Measurements from ENCODE around the gene FAM161B. TPM values are rescaled to one million over a fixed set of nuclear protein-coding genes. Genes with fewer than 3 reads are reported as not detected.
"Not testable (repeated sequence)": the region's sequence is repeated elsewhere in the genome, so short reads cannot be mapped to it uniquely, and the experiment has no call there.

The FAM161B gene
- total RNA-seq, 6 experiments from 2014 or later, result 3.5 to 4.3 (median 4.2) TPM

DNA sequence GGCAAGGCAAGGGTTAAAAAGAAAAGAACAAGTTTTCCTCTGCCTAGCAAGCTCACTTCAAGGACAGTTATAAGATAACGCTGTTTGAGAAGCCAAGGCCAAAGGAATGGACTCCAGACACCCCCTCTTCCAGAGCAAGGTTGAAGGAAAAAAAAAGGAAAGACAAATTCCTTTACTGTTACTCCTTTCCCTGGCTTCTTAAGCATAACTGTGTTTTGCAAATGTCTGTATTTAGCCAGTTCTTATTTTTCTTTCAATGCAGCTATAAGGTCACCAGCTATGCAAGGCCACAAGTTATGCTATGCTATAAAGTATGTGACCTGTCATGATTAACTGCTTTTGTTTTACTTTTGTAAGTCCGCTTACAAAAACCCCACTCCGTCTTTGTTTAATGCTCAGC lies 36.6 kb downstream of the FAM161B start:
- H3K36me3 Mint-ChIP-seq (ENCODE audit: low read depth), result peaks cover 51% of the 10 kb centered on the region
- TF ChIP-seq, protein P1, sequence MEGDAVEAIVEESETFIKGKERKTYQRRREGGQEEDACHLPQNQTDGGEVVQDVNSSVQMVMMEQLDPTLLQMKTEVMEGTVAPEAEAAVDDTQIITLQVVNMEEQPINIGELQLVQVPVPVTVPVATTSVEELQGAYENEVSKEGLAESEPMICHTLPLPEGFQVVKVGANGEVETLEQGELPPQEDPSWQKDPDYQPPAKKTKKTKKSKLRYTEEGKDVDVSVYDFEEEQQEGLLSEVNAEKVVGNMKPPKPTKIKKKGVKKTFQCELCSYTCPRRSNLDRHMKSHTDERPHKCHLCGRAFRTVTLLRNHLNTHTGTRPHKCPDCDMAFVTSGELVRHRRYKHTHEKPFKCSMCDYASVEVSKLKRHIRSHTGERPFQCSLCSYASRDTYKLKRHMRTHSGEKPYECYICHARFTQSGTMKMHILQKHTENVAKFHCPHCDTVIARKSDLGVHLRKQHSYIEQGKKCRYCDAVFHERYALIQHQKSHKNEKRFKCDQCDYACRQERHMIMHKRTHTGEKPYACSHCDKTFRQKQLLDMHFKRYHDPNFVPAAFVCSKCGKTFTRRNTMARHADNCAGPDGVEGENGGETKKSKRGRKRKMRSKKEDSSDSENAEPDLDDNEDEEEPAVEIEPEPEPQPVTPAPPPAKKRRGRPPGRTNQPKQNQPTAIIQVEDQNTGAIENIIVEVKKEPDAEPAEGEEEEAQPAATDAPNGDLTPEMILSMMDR (IDR thresholded peaks at IDR 0.05), result no peak

GRCh38 chr14:73909681-73910080 lies 40.2 kb downstream of the FAM161B start:
- no peaks in the 10 kb centered on the region for H3K27me3 Mint-ChIP-seq (ENCODE audit: insufficient read depth)
- DNase-seq, result no peak
- H3K4me1 Mint-ChIP-seq (ENCODE audit: low read depth), result peaks cover 12% of the 10 kb centered on the region; the same call in 1 of the 2 replicates
- no peaks in the 10 kb centered on the region for H3K9me3 Mint-ChIP-seq
- H3K27ac Mint-ChIP-seq, result no peak overlapping the region
- TF ChIP-seq, protein P1 (IDR thresholded peaks at IDR 0.05), result no peak
- peaks cover 63% of the 10 kb centered on the region for H3K36me3 Mint-ChIP-seq (ENCODE audit: low read depth)
- no peak overlapping the region for H3K4me3 Mint-ChIP-seq

More for the DNA sequence above, 36.6 kb downstream of the FAM161B start:
- peaks cover 30% of the 10 kb centered on the region for H3K4me1 Mint-ChIP-seq (ENCODE audit: low read depth)
- no peaks in the 10 kb centered on the region for H3K27me3 Mint-ChIP-seq (ENCODE audit: insufficient read depth)
- H3K4me3 Mint-ChIP-seq, result no peak overlapping the region
- no peak for DNase-seq
- no peak overlapping the region for H3K27ac Mint-ChIP-seq
- no peaks in the 10 kb centered on the region for H3K9me3 Mint-ChIP-seq

GRCh38 chr14:73903028-73903427 lies 46.9 kb downstream of the FAM161B start:
- peaks cover 18% of the 10 kb centered on the region for H3K36me3 Mint-ChIP-seq (ENCODE audit: low read depth)
- H3K4me3 Mint-ChIP-seq, result no peak overlapping the region
- no peak for DNase-seq
- TF ChIP-seq, protein P1 (IDR thresholded peaks at IDR 0.05), result no peak
- no peaks in the 10 kb centered on the region; the same call in 1 of the 2 replicates for H3K27me3 Mint-ChIP-seq (ENCODE audit: insufficient read depth)
- no peak overlapping the region for H3K27ac Mint-ChIP-seq
- peaks cover 10% of the 10 kb centered on the region; the same call in 1 of the 2 replicates for H3K4me1 Mint-ChIP-seq (ENCODE audit: low read depth)
- no peaks in the 10 kb centered on the region for H3K9me3 Mint-ChIP-seq

GRCh38 chr14:73896521-73896920 lies 53.4 kb downstream of the FAM161B start:
- DNase-seq, result no peak
- Mint-ChIP-seq H3K4me1 (ENCODE audit: low read depth) (peaks cover 19% of the 10 kb centered on the region), H3K4me3 (no peak overlapping the region), H3K9me3 (no peaks in the 10 kb centered on the region), H3K27ac (peak overlapping the region; percentile 53), H3K27me3 (ENCODE audit: insufficient read depth) (no peaks in the 10 kb centered on the region; the same call in 1 of the 2 replicates), H3K36me3 (ENCODE audit: low read depth) (peaks cover 25% of the 10 kb centered on the region)
- TF ChIP-seq, protein P1 (IDR thresholded peaks at IDR 0.05), result no peak

GRCh38 chr14:73895939-73896338 lies 54.0 kb downstream of the FAM161B start:
- H3K4me3 Mint-ChIP-seq, result no peak overlapping the region
- H3K9me3 Mint-ChIP-seq, result no peaks in the 10 kb centered on the region
- H3K27me3 Mint-ChIP-seq (ENCODE audit: insufficient read depth), result no peaks in the 10 kb centered on the region; the same call in 1 of the 2 replicates
- TF ChIP-seq, protein P1 (IDR thresholded peaks at IDR 0.05), result no peak
- H3K36me3 Mint-ChIP-seq (ENCODE audit: low read depth), result peaks cover 25% of the 10 kb centered on the region
- H3K27ac Mint-ChIP-seq, result peak overlapping the region; percentile 53; the same call in 1 of the 2 replicates
- H3K4me1 Mint-ChIP-seq (ENCODE audit: low read depth), result peaks cover 20% of the 10 kb centered on the region
- DNase-seq, result no peak

DNA sequence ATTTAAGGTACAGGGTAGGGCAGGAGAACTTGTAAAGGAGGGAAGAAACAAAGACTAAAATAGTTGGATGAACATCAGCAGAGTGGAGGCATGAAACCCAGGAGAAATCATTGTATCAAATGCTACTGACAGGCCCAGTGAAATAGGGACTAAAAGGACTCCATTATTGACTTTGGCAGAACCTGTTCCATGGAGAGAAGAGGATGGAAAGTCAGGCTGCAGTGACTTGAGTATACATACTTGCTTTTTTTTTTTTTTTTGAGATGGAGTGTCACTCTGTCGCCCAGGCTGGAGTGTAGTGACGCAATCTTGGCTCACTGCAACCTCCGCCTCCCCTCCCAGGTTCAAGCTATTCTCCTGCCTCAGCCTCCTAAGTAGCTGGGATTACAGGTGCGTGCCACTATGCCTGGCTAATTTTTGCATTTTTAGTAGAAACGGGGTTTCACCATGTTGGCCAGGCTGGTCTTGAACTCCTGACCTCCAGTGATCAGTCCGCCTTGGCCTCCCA lies 55.7 kb downstream of the FAM161B start:
- Mint-ChIP-seq H3K36me3 (ENCODE audit: low read depth) (peaks cover 30% of the 10 kb centered on the region), H3K27ac (0 out of 2 replicates have a peak overlapping the region, but pooled peaks have one; percentile 18), H3K4me1 (ENCODE audit: low read depth) (peaks cover 31% of the 10 kb centered on the region)
- not testable (repeated sequence) for H3K9me3 Mint-ChIP-seq; H3K27me3 Mint-ChIP-seq (ENCODE audit: insufficient read depth); DNase-seq; H3K4me3 Mint-ChIP-seq
